A673 (cell line): Measurements from ENCODE around the gene RPL10A. TPM values are rescaled to one million over a fixed set of nuclear protein-coding genes. Genes with fewer than 3 reads are reported as not detected.
A peak's percentile ranks its signal among the peaks of the same experiment; 100 is the strongest.

Source experiments
- BruUV-seq: library from RNA; stranded (reverse); fragments of 400-500 nt; replicated peaks from 2 replicates; lab custom pipeline; 2021; lab: Mats Ljungman, UMichigan
- CTCF ChIA-PET: fragments of 300-600 bp; sonication (Branson Sonifier 250); formaldehyde crosslinking; loops from one replicate; lab custom pipeline; 2022; ENCODE audit warnings: antibody characterized with exemption; lab: Charles Lee
- POLR2A ChIA-PET: fragments of 300-600 bp; sonication (Branson Sonifier 250); formaldehyde crosslinking; loops from one replicate; lab custom pipeline; 2022; ENCODE audit warnings: antibody characterized with exemption; ENCODE audit not compliant: low non-redundant PET; lab: Charles Lee
- DNase-seq: peaks from one replicate; pipeline ENCODE4 v3.0.0-alpha.2; 2015; ENCODE audit warnings: low spot score
- H3K27ac ChIP-seq: fragments of 200-600 bp; sonication (generic); 2 replicates; pipeline ENCODE4 v1.5.1; 2016; ENCODE audit warnings: mixed run types, low read depth, mild to moderate bottlenecking, mixed read lengths, antibody characterized with exemption, low read length; ENCODE audit not compliant: poor library complexity, severe bottlenecking
- H3K27me3 ChIP-seq: fragments of 200-600 bp; sonication (generic); replicated peaks from 2 replicates; pipeline ENCODE4 v1.6.1; 2017; ENCODE audit warnings: mixed run types, low read depth, mild to moderate bottlenecking, mixed read lengths, antibody characterized with exemption, low read length; ENCODE audit not compliant: insufficient read depth, poor library complexity
- H3K36me3 ChIP-seq: fragments of 200-600 bp; sonication (generic); 2 replicates; pipeline ENCODE4 v1.6.1; 2016; ENCODE audit warnings: mixed run types, mild to moderate bottlenecking, mixed read lengths, antibody characterized with exemption, low read length; ENCODE audit not compliant: insufficient read depth, poor library complexity, severe bottlenecking
- H3K4me1 ChIP-seq: fragments of 200-600 bp; sonication (generic); 2 replicates; pipeline ENCODE4 v1.6.1; 2017; ENCODE audit warnings: mixed run types, mild to moderate bottlenecking, mixed read lengths, antibody characterized with exemption, low read length; ENCODE audit not compliant: insufficient read depth, poor library complexity, severe bottlenecking
- H3K4me3 ChIP-seq: fragments of 200-600 bp; sonication (generic); 2 replicates; pipeline ENCODE4 v1.5.1; 2016; ENCODE audit warnings: low read depth, mixed run types, mild to moderate bottlenecking, mixed read lengths, low read length; ENCODE audit not compliant: poor library complexity, severe bottlenecking
- H3K9me3 ChIP-seq: fragments of 200-600 bp; sonication (generic); 2 replicates; pipeline ENCODE4 v1.6.1; 2016; ENCODE audit warnings: mixed run types, low read depth, mild to moderate bottlenecking, mixed read lengths, antibody characterized with exemption, low read length; ENCODE audit not compliant: poor library complexity, severe bottlenecking
- EZH2 ChIP-seq: fragments of 200-600 bp; sonication (generic); IDR thresholded peaks from 2 replicates; pipeline ENCODE4 v1.6.1; 2017; ENCODE audit warnings: borderline replicate concordance, low read depth, mild to moderate bottlenecking, mixed read lengths, antibody characterized with exemption, low read length; ENCODE audit not compliant: poor library complexity, severe bottlenecking
- intact Hi-C: fragments of 100-400 bp; cut with micrococcal nuclease; formaldehyde crosslinking; loops from one replicate; pipeline ENCODE4 v1.10.0; 2022; ENCODE audit not compliant: unreplicated experiment
- total RNA-seq: library from RNA; stranded (reverse); gene quantifications from 2 replicates; pipeline ENCODE4 v1.2.3, GENCODE V29; 2021
- TF ChIP-seq, protein P1 (sequence below): fragments of 300-800, 200-600 bp; sonication (generic); conservative IDR thresholded peaks from 2 replicates; pipeline ENCODE4 v1.5.1; 2017; ENCODE audit warnings: low read depth, mild to moderate bottlenecking, antibody characterized with exemption, low read length, moderate library complexity, mixed read lengths

RPL10A gene
- total RNA-seq, 1 experiment from 2014 or later, result 1,064 TPM

DNA sequence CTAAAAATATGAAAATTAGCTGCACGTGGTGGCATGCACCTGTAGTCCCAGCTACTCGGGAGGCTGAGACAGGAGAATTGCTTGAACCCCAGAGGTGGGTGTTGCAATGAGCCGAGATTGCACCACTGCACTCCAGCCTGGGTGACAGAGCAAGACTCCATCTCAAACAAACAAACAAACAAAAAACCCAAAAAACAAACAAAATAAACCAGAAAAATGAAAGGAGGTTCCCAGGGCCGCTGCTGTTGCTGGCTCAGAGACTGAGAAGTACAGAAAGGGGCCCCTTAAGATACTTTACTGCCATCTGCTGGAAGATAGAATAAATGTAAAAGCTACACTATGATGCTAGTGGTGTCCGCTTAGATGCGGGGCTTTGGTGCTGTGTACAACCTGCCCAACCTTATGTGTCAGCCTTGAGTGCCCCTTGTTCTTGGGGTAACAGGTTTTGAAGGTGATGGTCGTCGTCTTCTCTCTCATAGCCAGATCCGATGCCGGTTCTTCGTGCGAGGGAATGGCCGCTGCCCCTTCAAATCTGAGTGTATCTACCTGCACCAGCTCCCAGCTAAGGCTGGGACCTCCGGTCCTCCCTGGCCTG is 18.8 kb upstream of the RPL10A start:
- BruUV-seq, result no TSS peak
- Histone ChIP-seq H3K36me3 (no peaks in the 10 kb centered on the region), H3K4me3 (no peak overlapping the region), H3K4me1 (peaks cover 19% of the 10 kb centered on the region), H3K9me3 (no peaks in the 10 kb centered on the region), H3K27ac (no peak overlapping the region), H3K27me3 (no peaks in the 10 kb centered on the region)
- intact Hi-C loops, result loop anchor here (1.0 kb wide), 2 partner anchors 107 to 155 kb away; partner anchors contain the start of gene PPARD
- POLR2A ChIA-PET, result no interaction called here
- CTCF ChIA-PET, result interaction anchor here (0.6 to 2.1 kb wide), 11 partner anchors 14 to 155 kb away, joined by 3 to 42 read pairs (median 4); partner anchors contain the start of gene PPARD
- DNase-seq, result peak; percentile 82
- TF ChIP-seq, protein P1, sequence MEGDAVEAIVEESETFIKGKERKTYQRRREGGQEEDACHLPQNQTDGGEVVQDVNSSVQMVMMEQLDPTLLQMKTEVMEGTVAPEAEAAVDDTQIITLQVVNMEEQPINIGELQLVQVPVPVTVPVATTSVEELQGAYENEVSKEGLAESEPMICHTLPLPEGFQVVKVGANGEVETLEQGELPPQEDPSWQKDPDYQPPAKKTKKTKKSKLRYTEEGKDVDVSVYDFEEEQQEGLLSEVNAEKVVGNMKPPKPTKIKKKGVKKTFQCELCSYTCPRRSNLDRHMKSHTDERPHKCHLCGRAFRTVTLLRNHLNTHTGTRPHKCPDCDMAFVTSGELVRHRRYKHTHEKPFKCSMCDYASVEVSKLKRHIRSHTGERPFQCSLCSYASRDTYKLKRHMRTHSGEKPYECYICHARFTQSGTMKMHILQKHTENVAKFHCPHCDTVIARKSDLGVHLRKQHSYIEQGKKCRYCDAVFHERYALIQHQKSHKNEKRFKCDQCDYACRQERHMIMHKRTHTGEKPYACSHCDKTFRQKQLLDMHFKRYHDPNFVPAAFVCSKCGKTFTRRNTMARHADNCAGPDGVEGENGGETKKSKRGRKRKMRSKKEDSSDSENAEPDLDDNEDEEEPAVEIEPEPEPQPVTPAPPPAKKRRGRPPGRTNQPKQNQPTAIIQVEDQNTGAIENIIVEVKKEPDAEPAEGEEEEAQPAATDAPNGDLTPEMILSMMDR, result peak; percentile 68
- TF ChIP-seq EZH2, result no peak

DNA sequence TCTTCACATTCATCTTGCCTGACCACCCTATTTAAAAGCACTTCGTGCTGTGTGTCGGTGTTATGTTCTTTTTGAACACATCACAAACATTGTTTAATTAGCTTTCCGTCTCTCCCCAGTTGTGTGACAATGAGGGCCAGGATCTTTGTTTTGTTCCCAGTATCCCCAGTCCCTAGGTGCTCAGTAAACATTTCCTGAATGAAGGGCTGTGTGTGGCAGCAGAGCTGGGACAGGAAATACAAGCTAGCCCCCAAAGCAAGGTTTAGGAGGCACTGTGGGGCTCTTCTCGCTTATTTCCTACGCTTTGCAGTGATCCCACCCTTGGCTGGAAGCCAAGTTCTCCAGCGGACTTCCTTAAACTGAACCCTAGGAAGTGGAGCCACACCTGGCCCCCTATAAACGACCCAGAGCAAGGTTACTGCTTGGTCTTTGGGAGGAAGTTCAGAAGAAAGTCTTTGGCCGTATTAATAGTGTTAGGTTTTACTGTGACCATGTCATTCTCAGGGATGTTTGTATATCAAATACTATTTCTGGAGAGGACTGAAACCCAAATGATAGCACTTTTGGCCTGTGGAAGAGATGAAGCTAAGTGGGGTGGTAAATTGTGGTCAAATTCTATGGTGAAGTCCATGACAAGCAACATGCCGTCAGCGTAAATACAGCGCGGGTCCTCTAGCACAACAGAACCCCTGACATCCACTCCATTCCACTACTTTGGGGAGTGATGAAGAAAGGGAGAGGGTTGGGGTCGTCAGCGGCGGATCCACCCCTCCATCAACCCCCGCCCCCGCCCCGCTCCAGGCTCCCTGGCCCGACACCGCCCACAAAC is 16.6 kb upstream of the RPL10A start:
- POLR2A ChIA-PET, result no interaction called here

More for the DNA sequence above, 16.6 kb upstream of the RPL10A start:
- H3K27me3 ChIP-seq, result no peaks in the 10 kb centered on the region
- TF ChIP-seq, protein P1, result no peak
- no peak for TF ChIP-seq EZH2
- no peak for DNase-seq
- intact Hi-C loops, result no loop called here
- no TSS peak for BruUV-seq
- peaks cover 12% of the 10 kb centered on the region for H3K36me3 ChIP-seq
- no peak overlapping the region for H3K27ac ChIP-seq
- peaks cover 29% of the 10 kb centered on the region for H3K4me1 ChIP-seq
- no peaks in the 10 kb centered on the region for H3K9me3 ChIP-seq
- CTCF ChIA-PET, result interaction anchor here (0.6 to 1.1 kb wide), 2 partner anchors 17 to 856 kb away, joined by 3 to 8 read pairs; partner anchors contain the start of gene RPL10A
- H3K4me3 ChIP-seq, result peak overlapping the region; percentile 85
